ENCODE measurements around the gene CADPS.

GRCh38 chr3:62604751-62605351 is 270.4 kb downstream of the CADPS start:
- TF ChIP-seq CTCF (IDR thresholded peaks at IDR 0.05) (no peak), EP300 (IDR thresholded peaks at IDR 0.05) (no peak), POLR2AphosphoS5 (IDR thresholded peaks at IDR 0.05) (no peak)

Data from sigmoid colon (tissue), 4 donors.